SK-N-SH (cell line): ENCODE data around the gene PDE4B. TPM values are rescaled to one million over a fixed set of nuclear protein-coding genes. Genes with fewer than 3 reads are reported as not detected.

Experiments
- CTCF ChIA-PET: fragments of 300-600, 350-600 bp; formaldehyde crosslinking; extraction: SDS; loops from one replicate; lab custom pipeline; 2021; lab: Yijun Ruan, JAX
- POLR2A ChIA-PET: fragments of 350-600 bp; sonication (Branson Sonifier 250); formaldehyde crosslinking; extraction: SDS; loops from one replicate; lab custom pipeline; 2020; ENCODE audit warnings: antibody characterized with exemption, inconsistent platforms; lab: Yijun Ruan, JAX
- DNase-seq: peaks from one replicate; pipeline ENCODE4 v3.0.0; 2012
- H2AFZ ChIP-seq: fragments of 200-600 bp; sonication (generic); 2 replicates; pipeline ENCODE4 v1.8.1; 2016; ENCODE audit warnings: antibody characterized with exemption, mild to moderate bottlenecking, low read depth
- H3F3A ChIP-seq: fragments of 200-600 bp; sonication (generic); replicated peaks from 2 replicates; pipeline ENCODE3; 2016; ENCODE audit warnings: antibody characterized with exemption, mild to moderate bottlenecking; ENCODE audit not compliant: insufficient read depth
- H3K27ac ChIP-seq, 2 experiments: fragments of 200-500 bp in 1 of 2; fragments of 200-600 bp in 1 of 2; sonication (Bioruptor generic) in 1 of 2; sonication (generic), shearing (Covaris generic) in 1 of 2; 2 replicates each; pipeline versions ENCODE4 v1.5.1 to v1.6.1; 2014 to 2016; ENCODE audit warnings: low read depth in 2 of 2, inconsistent platforms in 1 of 2, low read length in 1 of 2, mild to moderate bottlenecking in 1 of 2, mixed read lengths in 1 of 2
- H3K27me3 ChIP-seq: fragments of 200-600 bp; sonication (generic), shearing (Covaris generic); 2 replicates; pipeline ENCODE4 v1.6.1; 2016; ENCODE audit warnings: mixed run types; ENCODE audit not compliant: insufficient read depth
- H3K36me3 ChIP-seq, 2 experiments: fragments of 200-500 bp in 1 of 2; fragments of 200-600 bp in 1 of 2; sonication (Bioruptor generic) in 1 of 2; sonication (generic) in 1 of 2; replicated peaks in 1 of 2; 2 replicates each; pipeline versions ENCODE3 to v1.5.1; 2014 to 2016; ENCODE audit warnings: low read length in 1 of 2, mild to moderate bottlenecking in 1 of 2; ENCODE audit not compliant: insufficient read depth in 2 of 2, control insufficient read depth in 1 of 2
- H3K4me1 ChIP-seq, 2 experiments: fragments of 200-500 bp in 1 of 2; fragments of 200-600 bp in 1 of 2; sonication (Bioruptor generic) in 1 of 2; sonication (generic), shearing (Covaris generic) in 1 of 2; 2 replicates each; pipeline versions ENCODE4 v1.5.1 to v1.6.1; 2014 to 2016; ENCODE audit warnings: low read depth in 1 of 2, low read length in 1 of 2, mixed run types in 1 of 2; ENCODE audit not compliant: insufficient read depth in 2 of 2, control insufficient read depth in 1 of 2
- H3K4me2 ChIP-seq: fragments of 200-600 bp; sonication (generic), shearing (Covaris generic); 2 replicates; pipeline ENCODE4 v1.6.1; 2017; ENCODE audit warnings: mixed run types
- H3K4me3 ChIP-seq, 2 experiments: fragments of 200-500 bp in 1 of 2; fragments of 200-600 bp in 1 of 2; sonication (Bioruptor generic) in 1 of 2; sonication (generic), shearing (Covaris generic) in 1 of 2; 2 replicates each; pipeline versions ENCODE4 v1.5.1 to v1.8.1; 2014 to 2016; ENCODE audit warnings: low read depth in 2 of 2, inconsistent platforms in 1 of 2, low read length in 1 of 2, mild to moderate bottlenecking in 1 of 2, mixed read lengths in 1 of 2, moderate library complexity in 1 of 2
- H3K79me2 ChIP-seq: fragments of 200-600 bp; sonication (generic); 2 replicates; pipeline ENCODE4 v1.8.1; 2017; ENCODE audit warnings: mild to moderate bottlenecking; ENCODE audit not compliant: insufficient read depth
- H3K9ac ChIP-seq: fragments of 200-600 bp; sonication (generic); 2 replicates; pipeline ENCODE4 v1.6.1; 2017; ENCODE audit warnings: mixed run types
- H3K9me2 ChIP-seq: fragments of 200-600 bp; sonication (generic); 2 replicates; pipeline ENCODE4 v1.6.1; 2017; ENCODE audit warnings: mixed run types
- H3K9me3 ChIP-seq: fragments of 200-600 bp; sonication (generic); 2 replicates; pipeline ENCODE4 v1.6.1; 2017; ENCODE audit warnings: mixed run types, mild to moderate bottlenecking, moderate library complexity
- H4K20me1 ChIP-seq: fragments of 200-600 bp; sonication (generic); 2 replicates; pipeline ENCODE4 v1.6.1; 2017; ENCODE audit warnings: mild to moderate bottlenecking, mixed run types; ENCODE audit not compliant: insufficient read depth
- CTCF ChIP-seq: fragments of 200-600 bp; sonication (generic); IDR thresholded peaks from 2 replicates; pipeline ENCODE4 v1.6.1; 2017; ENCODE audit warnings: antibody characterized with exemption, mild to moderate bottlenecking, moderate library complexity
- EP300 ChIP-seq, 2 experiments: IDR thresholded peaks; 2 replicates each; pipeline versions ENCODE4 v1.4.0 to v1.6.1; 2012; ENCODE audit warnings: borderline replicate concordance in 1 of 2, low read depth in 1 of 2, low read length in 1 of 2
- FOSL2 ChIP-seq: IDR thresholded peaks from 2 replicates; pipeline ENCODE4 v1.4.0; 2012; ENCODE audit warnings: low read depth, mild to moderate bottlenecking, moderate library complexity, borderline replicate concordance
- FOXM1 ChIP-seq: IDR thresholded peaks from 2 replicates; pipeline ENCODE4 v1.4.0; 2012; ENCODE audit warnings: low read depth, mild to moderate bottlenecking
- MAX ChIP-seq: IDR thresholded peaks from 2 replicates; pipeline ENCODE4 v1.4.0; 2012; ENCODE audit warnings: low read depth
- MEF2A ChIP-seq: IDR thresholded peaks from 2 replicates; pipeline ENCODE4 v1.4.0; 2012; ENCODE audit warnings: low read depth, borderline replicate concordance
- PBX3 ChIP-seq: IDR thresholded peaks from 2 replicates; pipeline ENCODE4; 2012
- POLR2AphosphoS5 ChIP-seq: IDR thresholded peaks from 2 replicates; pipeline ENCODE4 v1.6.1; 2012; ENCODE audit warnings: low read depth, low read length
- RAD21 ChIP-seq: IDR thresholded peaks from 2 replicates; pipeline ENCODE4 v1.6.1; 2012; ENCODE audit warnings: mild to moderate bottlenecking, low read length
- RCOR1 ChIP-seq: fragments of 150-350 bp; IDR thresholded peaks from 2 replicates; pipeline ENCODE4 v1.6.1; 2017; ENCODE audit warnings: antibody characterized with exemption, low read length
- RFX5 ChIP-seq: IDR thresholded peaks from 2 replicates; pipeline ENCODE4 v1.6.1; 2012; ENCODE audit warnings: mild to moderate bottlenecking, improper control_type of control experiment, low read length
- SIN3A ChIP-seq: IDR thresholded peaks from 2 replicates; pipeline ENCODE4 v1.6.1; 2012; ENCODE audit warnings: low read depth, mild to moderate bottlenecking, low read length, moderate library complexity, borderline replicate concordance
- SMC3 ChIP-seq: IDR thresholded peaks from 2 replicates; pipeline ENCODE4 v1.6.1; 2012; ENCODE audit warnings: low read depth, low read length, improper control_type of control experiment
- whole genome bisulfite sequencing: methylation state at CpG from one replicate; pipeline ENCODE4 v1.1.6; 2017; ENCODE audit warnings: low lambda C conversion rate; 5-methylcytosine and 5-hydroxymethylcytosine counted together
- polyA plus RNA-seq, 3 experiments: library from polyadenylated mRNA; depleted of rRNA; stranded (reverse); fragments of >200 nt; gene quantifications; 2 replicates each; pipeline ENCODE4 v1.2.3, GENCODE V29; 2012

The PDE4B gene
- polyA plus RNA-seq, 1 of the 3 experiments (the other 2 are of a cell fraction), result 1.9 TPM

GRCh38 chr1:66138613-66139012 lies 345.9 kb downstream of the PDE4B start (continued):
- no peak for TF ChIP-seq CTCF
- no peak for TF ChIP-seq EP300 (IDR thresholded peaks at IDR 0.05; ENCODE audit: borderline replicate concordance in 1 of 2, low read depth in 1 of 2, low read length in 1 of 2)
- no peak for TF ChIP-seq RFX5
- TF ChIP-seq RAD21, result no peak

GRCh38 chr1:66140072-66140471 lies 347.4 kb downstream of the PDE4B start:
- Histone ChIP-seq H3K4me3 (no peak overlapping the region), H3K4me2 (no peak overlapping the region), H3F3A (no peaks in the 10 kb centered on the region), H3K36me3 (no peaks in the 10 kb centered on the region), H3K9ac (no peak overlapping the region), H4K20me1 (no peaks in the 10 kb centered on the region), H2AFZ (no peak overlapping the region), H3K9me3 (no peaks in the 10 kb centered on the region), H3K27me3 (no peaks in the 10 kb centered on the region), H3K79me2 (no peaks in the 10 kb centered on the region), H3K9me2 (no peaks in the 10 kb centered on the region), H3K4me1 (peaks cover 0 to 2% of the 10 kb centered on the region in 2 experiments; a peak in 1 of 4 replicates), H3K27ac (no peak overlapping the region)
- POLR2A ChIA-PET, result no interaction called here
- WGBS, result 75% methylated on average over 5 of the region's 5 CpGs
- CTCF ChIA-PET, result interaction anchor here (1.2 kb wide), 1 partner anchor 102 kb away, joined by 5 read pairs; no protein-coding TSS in a partner anchor
- DNase-seq, result no peak
- TF ChIP-seq MAX (no peak), PBX3 (no peak), RCOR1 (no peak), EP300 (IDR thresholded peaks at IDR 0.05; ENCODE audit: borderline replicate concordance in 1 of 2, low read depth in 1 of 2, low read length in 1 of 2) (no peak), MEF2A (no peak), FOSL2 (no peak), POLR2AphosphoS5 (no peak), SIN3A (no peak), SMC3 (no peak), FOXM1 (no peak), CTCF (no peak)
